ENCODE measurements around the gene CEP44. TPM values are rescaled to one million over a fixed set of nuclear protein-coding genes. Genes with fewer than 3 reads are reported as not detected.
A peak's percentile ranks its signal among the peaks of the same experiment; 100 is the strongest.
"Not testable (repeated sequence)": the region's sequence is repeated elsewhere in the genome, so short reads cannot be mapped to it uniquely, and the experiment has no call there.

Gene CEP44, protein sequence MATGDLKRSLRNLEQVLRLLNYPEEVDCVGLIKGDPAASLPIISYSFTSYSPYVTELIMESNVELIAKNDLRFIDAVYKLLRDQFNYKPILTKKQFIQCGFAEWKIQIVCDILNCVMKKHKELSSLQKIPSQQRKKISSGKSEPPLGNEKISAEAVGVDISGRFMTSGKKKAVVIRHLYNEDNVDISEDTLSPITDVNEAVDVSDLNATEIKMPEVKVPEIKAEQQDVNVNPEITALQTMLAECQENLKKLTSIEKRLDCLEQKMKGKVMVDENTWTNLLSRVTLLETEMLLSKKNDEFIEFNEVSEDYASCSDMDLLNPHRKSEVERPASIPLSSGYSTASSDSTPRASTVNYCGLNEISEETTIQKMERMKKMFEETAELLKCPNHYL
- polyA plus RNA-seq (2013, experiment 1 of 2; ENCODE audit: insufficient read length), result 7.3 TPM
- 10.2 TPM for polyA plus RNA-seq (2013, experiment 2 of 2; ENCODE audit: insufficient read length)

DNA sequence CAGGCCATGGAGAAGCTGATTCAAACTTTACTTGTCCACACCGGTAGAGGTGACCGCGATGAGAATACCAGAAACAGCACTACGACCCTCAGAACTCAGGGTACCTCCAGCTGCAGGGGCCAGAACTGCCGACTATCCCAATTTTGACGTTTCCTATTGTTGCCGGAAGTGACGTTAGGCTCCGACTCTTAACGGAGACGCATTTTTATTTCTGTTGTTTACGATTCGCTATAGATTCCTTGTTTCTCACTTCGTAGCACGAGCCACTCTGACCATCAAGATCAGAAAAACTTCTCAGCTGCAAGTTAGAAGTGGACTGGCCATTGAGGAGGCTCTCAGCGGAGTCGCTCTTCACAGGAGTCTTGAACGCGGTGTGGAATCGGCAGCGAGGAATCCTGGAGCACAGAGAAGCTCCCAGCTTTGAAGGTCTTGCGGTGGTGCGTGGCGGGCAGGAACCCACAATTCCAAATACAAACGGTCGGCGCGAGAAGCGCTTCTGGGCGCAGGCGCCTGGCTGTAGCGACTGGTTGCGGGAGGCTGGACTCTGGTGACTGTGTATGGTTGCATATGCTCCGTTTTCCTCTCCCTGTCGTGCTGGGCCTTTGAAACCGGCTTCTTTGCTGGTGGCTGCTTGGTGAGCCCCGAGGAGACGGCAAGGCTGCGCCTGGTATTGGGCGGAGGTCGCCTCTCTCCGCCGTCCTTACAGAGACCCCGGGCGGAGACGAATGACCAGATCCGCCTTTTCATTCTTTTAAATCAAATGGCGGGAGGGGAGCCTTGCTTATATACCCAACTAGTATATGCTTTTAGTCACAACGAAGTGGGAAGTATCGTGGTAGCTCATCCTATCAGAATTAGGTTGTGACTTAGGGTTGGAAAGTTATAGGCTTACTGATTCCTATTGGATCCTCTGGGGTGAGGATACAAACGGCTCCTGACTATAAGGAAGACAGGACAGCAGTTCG lies at the start of gene CEP44, which contains the start of gene FBXO8:
TSS of gene CEP44 (plus strand) at position 405 of the 965 bp plus-strand sequence. CDS start 15,211 bp downstream, outside the sequence.
TSS of gene FBXO8 (minus strand) at position 161 of the 965 bp plus-strand sequence. CDS start 20,575 bp downstream, outside the sequence.
- peak; percentile 79 for DNase-seq

DNA sequence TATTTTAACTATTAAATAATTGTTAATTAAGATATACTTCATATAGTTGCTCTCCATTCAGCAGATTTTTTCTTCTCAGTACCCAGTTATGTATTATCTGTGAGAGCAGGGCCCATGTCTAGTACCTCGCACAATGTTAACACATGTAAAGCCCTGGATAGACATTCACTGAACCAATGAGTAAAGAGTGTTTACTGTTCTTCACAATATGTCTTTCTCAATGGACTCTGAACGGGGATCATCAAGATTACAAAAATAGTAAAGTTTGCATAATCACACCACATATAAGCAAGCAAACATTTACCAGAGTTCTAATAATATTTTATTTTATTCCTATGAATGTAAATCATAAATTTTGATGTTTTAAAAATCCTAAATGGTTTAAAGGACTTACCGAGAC lies 47.4 kb upstream of the CEP44 start:
- no peak for DNase-seq

DNA sequence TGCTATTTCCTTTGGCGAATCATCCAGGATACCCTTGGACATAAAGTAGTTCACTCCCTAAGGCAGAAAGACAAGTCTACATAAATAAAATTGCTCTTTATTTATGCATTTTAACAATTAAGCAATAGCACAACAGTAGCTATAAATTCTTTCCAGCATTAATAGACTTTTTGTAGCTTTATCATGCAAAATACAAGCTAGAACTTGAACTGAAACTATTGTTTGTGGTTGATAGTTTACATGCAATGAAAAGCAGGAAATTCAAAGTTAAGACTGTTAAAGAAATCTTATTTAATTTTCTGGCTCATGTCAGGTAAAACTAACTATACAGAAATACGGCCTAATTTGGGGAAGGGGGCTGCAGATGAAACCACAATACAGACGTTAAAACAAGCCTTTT lies 42.5 kb upstream of the CEP44 start:
- DNase-seq, result no peak

DNA sequence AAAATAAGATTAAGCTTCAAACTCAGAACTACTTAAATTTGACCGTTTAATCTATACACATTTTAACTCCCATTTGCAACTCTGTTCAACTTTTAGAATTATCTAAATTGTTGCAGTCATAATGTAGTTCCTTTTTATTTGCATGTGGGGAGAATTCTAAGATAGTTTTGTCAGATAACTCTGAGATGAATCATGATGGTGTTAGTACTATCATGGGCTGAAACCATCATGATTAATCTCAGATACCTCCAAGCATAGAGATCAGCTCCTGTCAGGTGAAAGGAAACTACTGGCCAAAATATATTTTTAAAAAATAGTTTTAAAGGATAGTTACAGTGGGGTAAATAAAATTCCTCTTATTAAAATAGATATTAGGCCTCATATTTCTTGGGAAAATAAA lies 39.3 kb upstream of the CEP44 start:
- no peak for DNase-seq

DNA sequence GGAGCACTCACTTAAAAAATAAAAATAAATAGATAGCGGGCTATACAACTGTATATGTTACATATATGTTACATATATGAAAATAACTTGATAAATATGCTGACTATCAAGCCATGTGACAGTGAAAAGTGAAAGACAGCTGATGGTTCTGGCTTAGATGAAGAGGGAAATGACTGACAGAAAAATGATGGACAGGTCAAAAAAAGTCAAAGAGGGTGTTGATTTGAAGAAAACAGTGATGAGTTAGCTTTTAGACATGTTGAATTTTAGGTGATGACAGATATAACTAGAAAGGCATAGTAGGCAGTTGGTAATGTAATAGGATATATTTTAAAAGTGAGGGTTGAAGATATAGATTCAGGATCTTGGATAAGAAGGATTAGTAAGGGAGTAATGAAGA lies 38.0 kb upstream of the CEP44 start:
- DNase-seq, result no peak

DNA sequence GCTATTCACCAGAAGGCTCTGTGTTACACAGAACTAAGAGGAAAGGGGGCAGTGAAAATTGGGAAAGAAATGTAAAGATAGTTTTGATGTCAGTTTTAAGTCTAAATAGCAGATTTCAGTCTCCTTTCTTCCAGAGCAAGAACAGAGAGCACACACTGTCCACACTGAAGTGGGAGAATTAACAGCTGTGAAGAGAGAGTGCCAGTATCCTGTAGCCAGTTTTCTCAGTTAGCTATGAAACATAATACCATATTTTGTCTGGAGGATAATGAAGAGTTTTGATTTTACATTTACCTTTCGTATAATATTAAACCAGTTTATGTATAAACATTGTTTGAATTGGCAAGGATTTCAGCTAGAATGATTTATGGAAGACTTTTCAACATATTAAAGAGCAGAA lies 35.3 kb upstream of the CEP44 start:
- DNase-seq, result no peak

DNA sequence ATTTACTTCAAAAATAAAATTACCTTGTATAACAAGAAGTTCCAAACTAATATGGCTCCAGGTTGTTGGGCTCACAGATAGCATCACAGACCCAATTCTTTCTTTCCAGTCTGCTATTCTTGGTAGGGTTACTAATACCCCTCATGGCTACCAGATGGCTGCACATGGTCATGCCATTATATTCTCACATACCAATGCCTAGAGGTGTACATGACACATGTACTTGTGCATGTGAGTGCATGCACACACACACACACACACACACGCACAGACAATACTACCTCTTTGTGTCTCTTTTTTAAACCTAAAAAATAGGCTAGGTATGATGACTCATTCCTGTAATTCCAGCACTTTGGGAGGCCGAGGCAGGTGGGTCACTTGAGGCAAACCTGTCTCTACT lies 31.3 kb upstream of the CEP44 start:
- no peak for DNase-seq

DNA sequence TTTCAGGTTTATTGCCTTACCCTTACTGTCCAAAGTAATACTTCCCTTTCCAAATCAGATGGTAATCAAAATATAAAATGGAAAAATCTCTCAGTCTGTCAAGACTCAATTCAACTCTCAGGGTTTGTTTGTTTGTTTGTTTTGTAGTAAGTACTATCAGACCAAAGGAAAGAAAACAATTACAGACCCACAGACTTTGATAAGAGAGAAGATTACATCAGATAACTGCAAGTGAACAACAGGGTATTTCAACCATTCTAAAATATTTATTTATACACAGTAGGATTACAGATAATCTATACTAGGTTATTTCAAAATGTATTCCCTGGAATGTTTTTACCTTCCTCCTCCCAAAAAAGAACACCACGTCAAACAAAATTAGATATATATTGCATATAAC lies 29.1 kb upstream of the CEP44 start:
- DNase-seq, result no peak

DNA sequence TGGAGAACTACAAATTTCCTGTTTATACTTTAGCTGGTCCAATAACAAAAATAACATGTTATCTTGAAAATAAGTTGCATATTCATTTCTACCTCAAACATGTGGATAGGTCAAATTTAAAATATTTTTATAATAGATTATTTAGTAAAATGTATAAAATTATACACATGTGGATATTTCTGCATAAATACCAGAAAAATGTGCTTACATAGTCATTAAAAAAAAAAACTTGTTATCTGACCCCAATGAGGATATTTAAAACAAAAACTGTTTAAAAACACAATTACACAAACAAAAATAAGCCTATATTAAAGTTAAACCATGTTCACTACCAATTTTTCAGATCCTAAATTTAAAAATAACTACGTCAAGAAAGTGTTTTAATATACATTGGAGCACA lies 28.3 kb upstream of the CEP44 start:
- DNase-seq, result no peak

DNA sequence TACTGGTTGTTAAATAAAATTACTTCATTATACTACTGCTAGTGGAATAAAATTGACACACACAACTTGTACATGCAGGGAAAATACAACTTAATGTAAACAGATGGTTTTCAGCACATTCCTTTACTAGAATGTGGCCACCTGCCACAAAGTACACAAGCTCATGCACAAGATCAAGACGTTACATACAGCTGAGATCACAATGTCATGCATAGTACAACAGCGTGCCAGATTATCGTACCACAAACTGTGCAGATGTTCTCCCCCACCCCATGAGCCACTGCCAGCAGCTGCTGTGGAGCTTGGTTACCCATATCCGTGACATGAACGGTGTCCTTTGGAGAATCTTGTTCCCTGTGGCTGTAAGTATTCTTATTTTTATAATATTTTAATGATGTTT lies 27.9 kb upstream of the CEP44 start:
- DNase-seq, result peak; percentile 54

DNA sequence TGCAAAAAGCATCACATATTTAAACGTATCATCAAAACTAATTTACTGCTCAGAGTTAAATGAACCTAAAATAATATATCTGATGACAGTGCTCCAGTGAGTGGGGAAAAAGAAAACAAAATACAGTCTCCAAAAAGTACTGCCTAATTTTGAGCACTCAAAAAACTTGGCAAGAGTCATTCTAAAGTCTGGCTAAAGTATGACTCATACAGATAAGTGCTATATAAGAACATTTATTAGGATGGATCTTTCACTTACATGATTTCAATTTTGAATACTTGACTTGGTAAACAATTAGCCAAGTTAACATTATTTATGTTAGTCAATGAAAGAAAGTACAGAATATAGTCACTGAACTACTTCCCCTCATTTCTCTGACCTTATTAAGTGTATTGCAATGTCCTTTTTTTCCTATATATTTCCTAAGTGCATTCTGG lies 27.4 kb upstream of the CEP44 start:
- DNase-seq, result peak; percentile 38

DNA sequence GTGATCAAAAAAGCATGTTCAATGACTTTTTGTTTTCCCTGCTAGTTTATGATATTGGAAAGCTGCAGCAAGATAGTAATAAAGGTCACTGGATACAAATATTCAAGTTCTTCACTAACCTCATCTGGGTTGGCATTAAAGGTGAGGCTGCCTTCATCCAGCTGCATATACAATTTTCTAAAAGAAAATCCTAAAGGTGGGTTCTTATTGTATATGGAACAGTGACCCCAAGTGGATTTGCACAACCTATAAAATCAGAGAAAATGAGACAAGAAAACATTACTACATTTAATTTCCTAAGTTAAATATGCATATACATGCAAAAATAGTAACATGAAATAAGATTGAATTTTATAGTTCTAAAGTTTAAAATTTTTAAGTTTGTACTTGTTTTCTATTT lies 24.1 kb upstream of the CEP44 start:
- DNase-seq, result no peak

DNA sequence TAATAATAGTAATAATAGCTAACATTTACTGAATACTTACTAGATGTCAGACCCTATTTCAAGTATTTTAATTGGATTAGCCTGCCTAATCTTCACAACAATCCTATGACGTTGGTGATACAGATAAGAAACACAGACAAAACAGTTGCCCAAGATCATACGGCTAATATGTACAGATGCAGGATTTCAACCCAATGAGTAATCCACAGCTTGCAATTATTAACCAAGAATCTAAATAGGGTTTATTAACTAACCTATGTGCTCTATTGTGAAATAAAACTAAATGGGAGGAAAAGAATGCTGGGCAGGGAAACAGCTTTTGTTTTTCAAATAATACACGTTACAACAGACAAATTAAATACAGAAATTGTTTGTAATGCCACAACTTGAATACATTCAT lies 23.6 kb upstream of the CEP44 start:
- peak; percentile 8 for DNase-seq

DNA sequence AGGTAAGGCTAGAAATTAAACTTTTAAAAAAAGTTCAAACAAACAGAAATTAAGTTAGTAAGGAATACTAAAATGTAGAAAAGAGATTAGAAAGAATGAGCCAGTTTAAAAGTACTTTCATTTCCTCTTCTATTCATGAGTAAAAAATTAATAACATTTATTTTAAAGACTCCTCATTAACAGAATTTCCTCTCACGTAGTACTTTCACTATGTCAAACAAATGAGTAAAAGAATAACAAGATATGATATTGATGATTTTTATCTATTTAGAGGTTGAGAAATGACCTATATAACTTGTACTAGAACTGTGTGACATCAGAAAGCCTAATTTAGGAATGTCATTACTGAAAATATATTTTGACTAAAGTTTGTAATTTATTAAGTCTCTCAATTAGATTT lies 22.3 kb upstream of the CEP44 start:
- DNase-seq, result not testable (repeated sequence)

DNA sequence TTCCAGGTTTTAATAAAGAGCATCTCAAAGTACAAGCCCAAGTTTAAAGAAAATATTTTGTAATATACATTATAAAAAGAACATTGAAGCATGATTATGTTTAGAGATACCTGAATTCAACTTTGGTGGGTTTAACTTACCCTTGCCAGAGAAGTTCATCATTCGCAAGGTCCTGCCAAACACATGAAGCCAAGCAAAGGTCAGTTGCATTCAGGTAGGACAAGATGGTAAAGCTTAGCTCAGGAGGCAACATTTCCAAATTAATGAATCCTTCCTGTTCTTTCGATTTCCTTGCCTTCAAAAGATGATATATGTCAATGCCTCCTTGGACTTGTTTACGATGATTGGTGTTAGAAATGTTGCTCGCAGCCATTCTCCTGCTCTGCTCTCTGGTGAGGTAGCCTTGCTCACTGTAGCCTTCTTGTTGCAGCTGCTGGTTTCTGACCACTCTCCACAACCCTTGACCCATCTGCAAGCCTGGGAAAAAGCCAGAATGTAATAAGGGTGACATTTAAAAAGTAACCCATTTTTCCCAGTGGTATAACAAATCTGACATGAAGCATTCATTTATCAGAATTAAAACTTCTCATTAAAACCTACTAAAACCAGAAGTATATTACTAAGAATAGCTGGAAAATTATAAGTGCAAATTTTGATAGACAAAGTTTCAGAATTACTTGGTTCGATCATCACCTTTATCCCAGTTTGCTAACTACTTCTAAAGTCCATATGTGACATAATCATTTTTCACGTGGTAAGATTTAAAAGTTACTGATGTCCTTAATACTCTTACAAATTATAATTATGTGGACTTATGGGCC lies 20.9 kb upstream of the CEP44 start:
- no peak for DNase-seq

DNA sequence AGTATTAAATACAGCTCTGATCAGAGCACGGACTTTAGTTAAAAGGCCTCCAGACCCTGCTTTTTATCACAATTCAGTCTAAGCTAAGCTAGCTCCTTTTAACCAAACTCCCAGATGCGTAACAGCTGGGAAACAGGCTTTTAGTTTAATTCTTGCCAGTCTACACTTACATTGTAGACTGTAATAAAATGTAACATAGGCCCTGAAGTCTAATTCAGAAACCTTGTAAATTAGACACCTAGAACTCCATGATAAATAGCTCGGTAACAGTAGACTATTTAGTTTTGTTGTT lies 20.3 kb upstream of the CEP44 start:
- no peak for DNase-seq

DNA sequence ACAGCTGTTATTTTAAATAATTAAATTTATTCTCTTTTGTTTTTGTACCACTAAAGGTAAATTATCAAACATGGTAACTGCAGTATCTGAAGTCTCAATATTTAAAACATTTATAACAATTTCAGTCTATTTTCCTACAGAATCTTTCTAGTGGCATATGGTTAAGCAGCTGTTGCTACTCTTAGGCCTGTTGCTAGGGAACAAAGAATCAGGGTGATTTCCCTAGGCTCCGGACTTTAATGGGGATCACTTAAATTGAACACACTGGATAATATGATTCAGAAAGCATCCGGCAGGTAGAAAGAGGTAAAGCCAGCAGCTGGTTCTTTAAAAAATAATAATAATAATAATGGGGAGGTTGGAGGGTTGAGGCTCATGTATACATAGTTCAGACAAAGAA lies 17.8 kb upstream of the CEP44 start:
- DNase-seq, result no peak

DNA sequence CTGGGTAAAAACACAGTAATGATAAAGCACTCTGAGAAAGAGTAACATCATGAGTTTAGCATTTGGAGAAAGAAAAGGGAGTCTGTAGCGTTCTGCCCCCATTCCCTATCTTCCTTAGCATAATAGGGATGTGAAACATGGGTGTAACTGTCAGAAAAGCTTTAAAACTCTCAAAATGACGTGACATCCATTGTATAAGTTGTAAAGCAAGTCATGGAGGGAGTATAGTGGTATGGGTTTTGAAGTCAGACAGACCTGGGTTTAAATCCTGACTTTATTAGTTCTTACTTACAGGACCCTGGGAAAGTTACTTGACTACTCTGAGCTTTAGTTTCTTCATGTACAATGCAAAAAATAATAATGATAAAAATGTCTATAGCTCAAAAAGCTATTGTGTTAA lies 17.3 kb upstream of the CEP44 start:
- DNase-seq, result no peak

DNA sequence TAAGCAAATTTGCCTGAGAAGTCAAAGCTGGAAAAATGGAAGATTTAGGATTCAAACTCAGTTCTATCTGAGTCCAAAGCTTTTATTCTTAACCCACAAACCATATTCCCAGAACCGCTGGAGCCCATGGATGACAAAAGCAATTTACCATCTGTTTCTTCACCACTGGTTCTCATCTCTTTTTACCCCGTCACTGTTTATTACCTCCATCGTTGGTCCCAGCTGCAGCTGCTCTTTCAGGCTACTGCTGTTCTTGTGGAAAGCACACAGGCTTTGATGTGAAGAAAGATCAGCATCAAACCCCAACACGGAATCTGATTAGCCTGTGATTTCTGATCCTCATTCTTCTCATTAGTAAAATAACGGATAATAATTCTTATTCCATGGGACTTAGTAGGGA lies 9.8 kb upstream of the CEP44 start:
- no peak for DNase-seq

DNA sequence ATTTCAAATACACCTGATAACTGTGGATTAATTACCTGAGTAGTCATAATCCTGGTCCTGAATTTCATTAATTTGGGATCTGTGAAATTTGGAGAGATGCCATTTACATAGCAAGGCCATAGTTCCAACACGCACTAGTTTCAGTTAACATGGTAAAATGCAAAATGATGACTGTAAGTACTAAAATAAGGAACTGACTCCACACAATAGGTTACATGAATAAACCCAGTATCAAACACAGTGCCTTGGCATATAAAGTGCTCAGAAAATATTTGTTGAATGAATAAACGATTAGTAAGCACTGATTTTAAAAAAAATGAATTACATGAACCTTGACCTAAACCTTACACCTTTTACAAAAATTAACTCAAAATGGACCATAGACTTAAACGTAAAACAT lies 9.3 kb upstream of the CEP44 start:
- no peak for DNase-seq

DNA sequence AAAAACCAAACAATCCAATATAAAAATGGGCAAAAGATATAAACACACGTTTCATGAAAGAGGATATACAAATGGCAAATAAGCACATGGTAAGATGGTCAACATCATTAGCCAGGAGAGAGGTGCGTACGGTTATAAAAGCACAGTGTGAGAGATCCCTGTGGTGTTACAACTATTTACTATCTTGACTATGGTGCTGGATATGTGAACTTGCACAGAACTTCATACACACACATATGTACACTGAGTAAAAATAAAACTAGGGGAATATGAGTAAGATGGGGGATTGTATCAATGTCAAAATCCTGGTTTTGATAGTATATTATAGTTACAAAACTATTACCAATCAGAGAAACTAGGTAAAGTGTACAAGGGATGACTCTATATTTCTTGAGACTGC lies 8.6 kb upstream of the CEP44 start:
- no peak for DNase-seq

DNA sequence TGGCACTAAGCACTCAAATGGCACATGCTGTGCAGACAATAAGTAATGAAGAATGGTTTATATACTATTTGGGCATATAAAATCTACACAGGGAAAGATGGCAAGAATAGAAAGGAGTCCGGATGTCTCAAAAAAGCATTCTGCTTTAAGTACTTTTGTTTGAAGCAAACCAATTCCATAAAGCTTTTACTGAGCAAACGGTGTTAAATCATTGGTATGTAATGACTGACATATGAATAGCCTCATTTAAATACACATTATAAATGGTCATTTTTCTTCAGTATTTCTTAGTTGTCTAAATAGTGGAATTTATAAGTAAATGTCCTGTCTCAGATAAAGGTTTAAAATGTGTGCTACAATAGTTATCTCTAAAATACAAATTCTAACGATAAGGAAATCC lies 6.3 kb upstream of the CEP44 start:
- DNase-seq, result no peak

DNA sequence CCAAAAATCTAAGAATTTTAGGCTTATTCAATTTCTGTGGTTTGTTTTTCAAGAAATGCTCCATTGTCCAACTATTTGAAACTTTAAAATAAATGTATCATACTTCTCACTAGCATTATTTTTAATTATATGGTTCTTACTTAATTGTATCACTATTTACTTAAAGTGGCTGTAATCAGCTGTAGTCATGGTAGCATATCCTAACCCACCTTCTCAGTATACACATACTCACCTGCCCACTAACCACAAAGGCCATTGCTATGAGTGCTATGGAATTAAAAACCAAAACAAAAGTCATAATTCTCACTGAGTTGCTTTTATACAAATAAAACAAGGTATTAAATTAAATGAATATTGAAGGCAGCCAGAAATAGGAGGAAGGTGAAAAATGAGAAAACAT lies 5.2 kb upstream of the CEP44 start:
- no peak for DNase-seq
